SJCRH30 (cell line): ENCODE measurements around the gene MOCS3. TPM values are rescaled to one million over a fixed set of nuclear protein-coding genes. Genes with fewer than 3 reads are reported as not detected.

ENCODE experiments used
- DNase-seq, 2 experiments: peaks; one replicate each; pipeline ENCODE4 v3.0.0-alpha.2; 2015 to 2020
- H3K27ac ChIP-seq: fragments of 250-450 bp; sonication (Bioruptor Pico); 2 replicates; pipeline ENCODE4 v1.5.1; 2020; ENCODE audit warnings: mild to moderate bottlenecking, moderate library complexity
- H3K27me3 ChIP-seq: fragments of 250-450 bp; sonication (Bioruptor Pico); 2 replicates; pipeline ENCODE4 v1.5.1; 2020; ENCODE audit warnings: mild to moderate bottlenecking, moderate library complexity
- H3K36me3 ChIP-seq: fragments of 250-450 bp; sonication (Bioruptor Pico); 2 replicates; pipeline ENCODE4 v1.5.1; 2020; ENCODE audit warnings: mild to moderate bottlenecking, moderate library complexity
- H3K4me1 ChIP-seq: fragments of 250-450 bp; sonication (Bioruptor Pico); 2 replicates; pipeline ENCODE4 v1.5.1; 2020; ENCODE audit warnings: mild to moderate bottlenecking, moderate library complexity
- H3K4me3 ChIP-seq: fragments of 250-450 bp; sonication (Bioruptor Pico); 2 replicates; pipeline ENCODE4 v1.5.1; 2020; ENCODE audit warnings: mild to moderate bottlenecking, moderate library complexity
- H3K9me3 ChIP-seq: fragments of 250-450 bp; sonication (Bioruptor Pico); replicated peaks from 2 replicates; pipeline ENCODE4 v1.5.1; 2020; ENCODE audit warnings: mild to moderate bottlenecking, moderate library complexity
- total RNA-seq: library from RNA; depleted of rRNA; stranded (reverse); fragments of >200 nt; shearing (Covaris generic); gene quantifications from 2 replicates; pipeline ENCODE4 v1.2.3, GENCODE V29; 2014

MOCS3 gene
- total RNA-seq, 1 experiment from 2014 or later = 15.1 TPM

GRCh38 chr20:50982363-50982762 lies 23.7 kb downstream of the MOCS3 start:
- DNase-seq = peak; percentile 54 to 59

GRCh38 chr20:50983321-50983720 lies 24.7 kb downstream of the MOCS3 start:
- H3K36me3 ChIP-seq = no peaks in the 10 kb centered on the region
- H3K9me3 ChIP-seq = no peaks in the 10 kb centered on the region
- H3K4me1 ChIP-seq = peaks cover 39% of the 10 kb centered on the region
- peak in 1 of 2 experiments; percentile 27 for DNase-seq
- H3K27ac ChIP-seq = no peak overlapping the region
- no peaks in the 10 kb centered on the region for H3K27me3 ChIP-seq
- H3K4me3 ChIP-seq = no peak overlapping the region

More at GRCh38 chr20:50982363-50982762, 23.7 kb downstream of the MOCS3 start:
- peaks cover 39% of the 10 kb centered on the region for H3K4me1 ChIP-seq
- H3K36me3 ChIP-seq = no peaks in the 10 kb centered on the region
- H3K9me3 ChIP-seq = no peaks in the 10 kb centered on the region
- H3K27ac ChIP-seq = no peak overlapping the region
- H3K4me3 ChIP-seq = no peak overlapping the region
- H3K27me3 ChIP-seq = no peaks in the 10 kb centered on the region

GRCh38 chr20:50987493-50988210 lies 29.0 kb downstream of the MOCS3 start:
- H3K9me3 ChIP-seq = no peaks in the 10 kb centered on the region
- no peak overlapping the region for H3K27ac ChIP-seq
- H3K36me3 ChIP-seq = no peaks in the 10 kb centered on the region
- H3K4me3 ChIP-seq = no peak overlapping the region
- DNase-seq = peak; percentile 89 to 98
- peaks cover 7% of the 10 kb centered on the region for H3K4me1 ChIP-seq
- H3K27me3 ChIP-seq = peaks cover 10% of the 10 kb centered on the region; the same call in 1 of the 2 replicates

GRCh38 chr20:50991076-50991475 lies 32.5 kb downstream of the MOCS3 start:
- DNase-seq = no peak
- H3K36me3 ChIP-seq = no peaks in the 10 kb centered on the region
- no peak overlapping the region for H3K27ac ChIP-seq
- no peaks in the 10 kb centered on the region for H3K9me3 ChIP-seq
- H3K4me1 ChIP-seq = no peaks in the 10 kb centered on the region
- H3K4me3 ChIP-seq = no peak overlapping the region
- peaks cover 10% of the 10 kb centered on the region; the same call in 1 of the 2 replicates for H3K27me3 ChIP-seq

- H3K27me3 ChIP-seq = peaks cover 10% of the 10 kb centered on the region; the same call in 1 of the 2 replicates
- no peak overlapping the region for H3K4me3 ChIP-seq
- no peak overlapping the region for H3K27ac ChIP-seq
- H3K36me3 ChIP-seq = no peaks in the 10 kb centered on the region
- DNase-seq = no peak
- no peaks in the 10 kb centered on the region for H3K4me1 ChIP-seq
- H3K9me3 ChIP-seq = no peaks in the 10 kb centered on the region
Measured at GRCh38 chr20:50992336-50992732, 33.7 kb downstream of the MOCS3 start.

- Histone ChIP-seq H3K4me3 (no peak overlapping the region), H3K27ac (no peak overlapping the region), H3K9me3 (no peaks in the 10 kb centered on the region), H3K4me1 (no peaks in the 10 kb centered on the region), H3K27me3 (peaks cover 10% of the 10 kb centered on the region; the same call in 1 of the 2 replicates), H3K36me3 (no peaks in the 10 kb centered on the region)
- peak; percentile 83 to 92 for DNase-seq
Measured at GRCh38 chr20:50992733-50993457, 34.3 kb downstream of the MOCS3 start.

GRCh38 chr20:50993876-50994275 lies 35.3 kb downstream of the MOCS3 start:
- H3K4me3 ChIP-seq = no peak overlapping the region
- H3K4me1 ChIP-seq = no peaks in the 10 kb centered on the region
- H3K9me3 ChIP-seq = no peaks in the 10 kb centered on the region
- no peaks in the 10 kb centered on the region for H3K36me3 ChIP-seq
- no peak overlapping the region for H3K27ac ChIP-seq
- peaks cover 16% of the 10 kb centered on the region for H3K27me3 ChIP-seq
- no peak for DNase-seq

GRCh38 chr20:50995506-50995905 lies 36.9 kb downstream of the MOCS3 start:
- Histone ChIP-seq H3K4me3 (no peak overlapping the region), H3K9me3 (no peaks in the 10 kb centered on the region), H3K4me1 (no peaks in the 10 kb centered on the region), H3K27ac (no peak overlapping the region), H3K27me3 (peaks cover 13% of the 10 kb centered on the region), H3K36me3 (no peaks in the 10 kb centered on the region)
- DNase-seq = no peak

GRCh38 chr20:50996901-50997865 lies 38.6 kb downstream of the MOCS3 start:
- Histone ChIP-seq H3K4me1 (no peaks in the 10 kb centered on the region), H3K36me3 (no peaks in the 10 kb centered on the region), H3K27ac (no peak overlapping the region), H3K9me3 (no peaks in the 10 kb centered on the region), H3K27me3 (peaks cover 13% of the 10 kb centered on the region), H3K4me3 (no peak overlapping the region)
- no peak for DNase-seq

- Histone ChIP-seq H3K4me1 (no peaks in the 10 kb centered on the region), H3K27me3 (peaks cover 13% of the 10 kb centered on the region), H3K36me3 (no peaks in the 10 kb centered on the region), H3K9me3 (no peaks in the 10 kb centered on the region), H3K4me3 (no peak overlapping the region), H3K27ac (no peak overlapping the region)
- no peak for DNase-seq
Measured at GRCh38 chr20:50999355-50999754, 40.7 kb downstream of the MOCS3 start.

- Histone ChIP-seq H3K4me1 (no peaks in the 10 kb centered on the region), H3K9me3 (no peaks in the 10 kb centered on the region)
Measured at GRCh38 chr20:51001430-51002265, 43.0 kb downstream of the MOCS3 start.

GRCh38 chr20:51002633-51003032 lies 44.0 kb downstream of the MOCS3 start:
- no peaks in the 10 kb centered on the region for H3K36me3 ChIP-seq
- no peak overlapping the region for H3K4me3 ChIP-seq
- H3K27me3 ChIP-seq = peaks cover 13% of the 10 kb centered on the region
- H3K27ac ChIP-seq = no peak overlapping the region
- no peaks in the 10 kb centered on the region for H3K4me1 ChIP-seq
- no peaks in the 10 kb centered on the region for H3K9me3 ChIP-seq
- DNase-seq = no peak

More at GRCh38 chr20:51001430-51002265, 43.0 kb downstream of the MOCS3 start:
- H3K36me3 ChIP-seq = no peaks in the 10 kb centered on the region
- DNase-seq = no peak
- no peak overlapping the region for H3K4me3 ChIP-seq
- no peak overlapping the region for H3K27ac ChIP-seq
- peaks cover 13% of the 10 kb centered on the region for H3K27me3 ChIP-seq

GRCh38 chr20:51003753-51004152 lies 45.1 kb downstream of the MOCS3 start:
- Histone ChIP-seq H3K9me3 (no peaks in the 10 kb centered on the region), H3K4me1 (no peaks in the 10 kb centered on the region), H3K4me3 (no peak overlapping the region), H3K36me3 (no peaks in the 10 kb centered on the region), H3K27ac (no peak overlapping the region), H3K27me3 (peaks cover 4% of the 10 kb centered on the region; the same call in 1 of the 2 replicates)
- DNase-seq = no peak

GRCh38 chr20:51004305-51004727 lies 45.7 kb downstream of the MOCS3 start:
- H3K9me3 ChIP-seq = no peaks in the 10 kb centered on the region
- no peak overlapping the region for H3K27ac ChIP-seq
- peaks cover 2% of the 10 kb centered on the region; the same call in 1 of the 2 replicates for H3K27me3 ChIP-seq
- H3K4me3 ChIP-seq = no peak overlapping the region
- H3K36me3 ChIP-seq = no peaks in the 10 kb centered on the region
- no peaks in the 10 kb centered on the region for H3K4me1 ChIP-seq
- no peak for DNase-seq
